HG02678 (cell line): ENCODE data around the gene GOLPH3.
"Not testable (repeated sequence)": the region's sequence is repeated elsewhere in the genome, so short reads cannot be mapped to it uniquely, and the experiment has no call there.

ENCODE experiments used
- ATAC-seq: cut with Tn5 transposase; IDR thresholded peaks from one replicate; pipeline ENCODE4 v1.9.1; 2021; ENCODE audit warnings: mild to moderate bottlenecking, moderate library complexity; ENCODE audit not compliant: unreplicated experiment

The GOLPH3 gene

GRCh38 chr5:32100691-32101302, 73.3 kb downstream of the GOLPH3 start:
- ATAC-seq, result no peak

- ATAC-seq, result no peak
These were observed 73.9 kb downstream of the GOLPH3 start for GRCh38 chr5:32100230-32100629.

GRCh38 chr5:32099486-32100035, 74.6 kb downstream of the GOLPH3 start:
- ATAC-seq, result no peak

GRCh38 chr5:32098890-32099310, 75.2 kb downstream of the GOLPH3 start:
- no peak for ATAC-seq

- no peak for ATAC-seq
These were observed 75.8 kb downstream of the GOLPH3 start for GRCh38 chr5:32098291-32098690.

- no peak for ATAC-seq
These were observed 77.1 kb downstream of the GOLPH3 start for GRCh38 chr5:32096891-32097595.

GRCh38 chr5:32095261-32095671, 78.9 kb downstream of the GOLPH3 start:
- no peak for ATAC-seq

- no peak for ATAC-seq
These were observed 79.4 kb downstream of the GOLPH3 start for GRCh38 chr5:32094691-32095090.

GRCh38 chr5:32092938-32093812, 80.9 kb downstream of the GOLPH3 start:
- peak; percentile 93 for ATAC-seq

- no peak for ATAC-seq
These were observed 83.4 kb downstream of the GOLPH3 start for GRCh38 chr5:32090755-32091128.

DNA sequence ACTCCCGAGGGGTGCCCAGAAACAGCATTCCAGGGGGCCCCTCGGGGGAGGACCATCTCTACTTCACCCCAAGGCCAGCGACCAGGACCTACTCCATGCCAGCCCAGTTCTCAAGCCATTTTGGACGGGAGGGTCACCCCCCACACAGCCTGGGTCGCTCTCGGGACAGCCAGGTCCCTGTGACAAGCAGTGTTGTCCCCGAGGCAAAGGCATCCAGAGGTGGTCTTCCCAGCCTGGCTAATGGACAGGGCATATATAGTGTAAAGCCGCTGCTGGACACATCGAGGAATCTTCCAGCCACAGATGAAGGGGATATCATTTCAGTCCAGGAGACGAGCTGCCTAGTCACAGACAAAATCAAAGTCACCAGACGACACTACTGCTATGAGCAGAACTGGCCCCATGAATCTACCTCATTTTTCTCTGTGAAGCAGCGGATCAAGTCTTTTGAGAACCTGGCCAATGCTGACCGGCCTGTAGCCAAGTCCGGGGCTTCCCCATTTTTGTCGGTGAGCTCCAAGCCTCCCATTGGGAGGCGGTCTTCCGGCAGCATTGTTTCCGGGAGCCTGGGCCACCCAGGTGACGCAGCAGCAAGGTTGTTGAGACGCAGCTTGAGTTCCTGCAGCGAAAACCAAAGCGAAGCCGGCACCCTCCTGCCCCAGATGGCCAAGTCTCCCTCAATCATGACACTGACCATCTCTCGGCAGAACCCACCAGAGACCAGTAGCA, 83.9 kb downstream of the GOLPH3 start:
- no peak for ATAC-seq

DNA sequence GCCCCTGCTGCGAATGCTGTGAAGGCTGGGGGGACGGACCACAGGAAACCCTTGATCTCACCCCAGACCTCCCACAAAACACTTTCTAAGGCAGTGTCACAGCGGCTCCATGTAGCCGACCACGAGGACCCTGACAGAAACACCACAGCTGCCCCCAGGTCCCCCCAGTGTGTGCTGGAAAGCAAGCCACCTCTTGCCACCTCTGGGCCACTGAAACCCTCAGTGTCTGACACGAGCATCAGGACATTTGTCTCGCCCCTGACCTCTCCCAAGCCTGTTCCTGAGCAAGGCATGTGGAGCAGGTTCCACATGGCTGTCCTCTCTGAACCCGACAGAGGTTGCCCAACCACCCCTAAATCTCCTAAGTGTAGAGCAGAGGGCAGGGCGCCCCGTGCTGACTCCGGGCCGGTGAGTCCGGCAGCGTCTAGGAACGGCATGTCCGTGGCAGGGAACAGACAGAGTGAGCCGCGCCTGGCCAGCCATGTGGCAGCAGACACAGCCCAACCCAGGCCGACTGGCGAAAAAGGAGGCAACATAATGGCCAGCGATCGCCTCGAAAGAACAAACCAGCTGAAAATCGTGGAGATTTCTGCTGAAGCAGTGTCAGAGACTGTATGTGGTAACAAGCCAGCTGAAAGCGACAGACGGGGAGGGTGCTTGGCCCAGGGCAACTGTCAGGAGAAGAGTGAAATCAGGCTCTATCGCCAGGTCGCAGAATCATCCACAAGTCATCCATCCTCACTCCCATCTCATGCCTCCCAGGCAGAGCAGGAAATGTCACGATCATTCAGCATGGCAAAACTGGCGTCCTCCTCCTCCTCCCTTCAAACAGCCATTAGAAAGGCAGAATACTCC, 84.7 kb downstream of the GOLPH3 start:
- ATAC-seq, result no peak

- no peak for ATAC-seq
These were observed 85.9 kb downstream of the GOLPH3 start for GRCh38 chr5:32088214-32088613.

DNA sequence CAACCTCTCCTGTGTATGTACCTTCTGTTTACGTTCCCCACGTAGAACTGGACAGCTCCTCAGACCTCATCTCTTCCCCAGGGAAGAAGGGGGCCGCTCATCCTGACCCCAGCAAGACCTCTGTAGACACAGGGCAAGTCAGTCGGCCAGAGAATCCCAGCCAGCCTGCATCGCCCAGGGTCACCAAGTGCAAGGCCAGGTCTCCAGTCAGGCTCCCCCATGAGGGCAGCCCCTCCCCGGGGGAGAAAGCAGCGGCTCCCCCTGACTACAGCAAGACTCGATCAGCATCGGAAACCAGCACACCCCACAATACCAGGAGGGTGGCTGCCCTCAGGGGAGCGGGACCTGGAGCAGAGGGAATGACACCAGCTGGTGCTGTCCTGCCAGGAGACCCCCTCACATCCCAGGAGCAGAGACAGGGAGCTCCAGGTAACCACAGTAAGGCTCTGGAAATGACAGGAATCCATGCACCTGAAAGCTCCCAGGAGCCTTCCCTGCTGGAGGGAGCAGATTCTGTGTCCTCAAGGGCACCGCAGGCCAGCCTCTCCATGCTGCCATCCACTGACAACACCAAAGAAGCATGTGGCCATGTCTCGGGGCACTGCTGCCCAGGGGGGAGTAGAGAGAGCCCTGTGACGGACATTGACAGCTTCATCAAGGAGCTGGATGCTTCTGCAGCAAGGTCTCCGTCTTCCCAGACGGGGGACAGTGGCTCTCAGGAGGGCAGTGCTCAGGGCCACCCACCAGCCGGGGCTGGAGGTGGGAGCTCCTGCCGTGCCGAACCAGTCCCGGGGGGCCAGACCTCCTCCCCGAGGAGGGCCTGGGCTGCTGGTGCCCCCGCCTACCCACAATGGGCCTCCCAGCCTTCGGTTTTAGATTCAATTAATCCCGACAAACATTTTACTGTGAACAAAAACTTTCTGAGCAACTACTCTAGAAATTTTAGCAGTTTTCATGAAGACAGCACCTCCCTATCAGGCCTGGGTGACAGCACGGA, 86.7 kb downstream of the GOLPH3 start:
- ATAC-seq, result no peak

DNA sequence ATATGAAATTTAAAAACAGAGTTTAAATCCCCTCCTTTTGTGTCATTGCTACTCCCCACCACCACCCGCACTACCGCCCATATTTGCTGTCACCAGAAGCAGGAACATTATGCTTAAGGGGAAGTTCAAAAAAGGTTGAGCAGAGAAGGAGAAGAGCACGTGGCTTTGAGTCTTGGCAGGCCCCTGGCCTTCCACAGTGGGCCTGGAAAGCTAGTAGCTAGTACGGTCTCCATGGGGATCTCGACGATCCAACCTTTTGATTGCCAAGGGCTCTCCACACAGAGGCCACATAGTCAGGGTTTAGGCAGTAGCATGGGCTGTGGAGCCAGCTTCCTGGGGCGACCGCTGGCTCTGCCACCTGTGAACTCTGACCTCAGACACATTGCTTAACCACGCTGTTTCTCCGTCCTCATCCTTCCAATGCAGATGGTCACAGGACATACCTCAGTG, 90.1 kb downstream of the GOLPH3 start:
- ATAC-seq, result no peak

GRCh38 chr5:32082701-32083100, 91.4 kb downstream of the GOLPH3 start:
- ATAC-seq, result no peak

- not testable (repeated sequence) for ATAC-seq
These were observed 93.6 kb downstream of the GOLPH3 start for GRCh38 chr5:32080565-32080964.

DNA sequence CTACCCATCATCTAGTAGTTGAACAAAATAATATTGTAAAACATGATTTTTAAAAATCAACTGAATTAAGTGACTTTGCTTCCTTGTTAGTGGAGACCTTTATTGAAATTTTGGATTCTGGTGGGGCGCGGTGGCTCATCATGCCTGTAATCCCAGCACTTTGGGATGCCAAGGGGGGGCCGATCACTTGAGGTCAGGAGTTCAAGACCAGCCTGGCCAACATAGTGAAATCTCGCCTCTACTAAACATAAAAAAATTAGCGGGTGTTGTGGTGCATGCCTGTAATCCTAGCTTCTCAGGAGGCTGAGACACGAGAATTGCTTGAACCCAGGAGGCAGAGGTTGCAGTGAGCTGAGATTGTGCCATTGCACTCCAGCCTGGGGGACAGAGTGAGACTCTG, 95.3 kb downstream of the GOLPH3 start:
- ATAC-seq, result not testable (repeated sequence)
